Endodermal cell (in vitro differentiated cells): ENCODE results near the gene CXCR4. TPM values are rescaled to one million over a fixed set of nuclear protein-coding genes. Genes with fewer than 3 reads are reported as not detected.

Source experiments
- DNase-seq: peaks from one replicate; pipeline ENCODE4 v3.0.0-alpha.2; 2017
- H3K27ac ChIP-seq: 2 replicates; pipeline ENCODE4 v1.5.1; 2013; ENCODE audit warnings: mild to moderate bottlenecking, low read depth, low read length, moderate library complexity
- H3K27me3 ChIP-seq: 2 replicates; pipeline ENCODE4 v1.6.1; 2013; ENCODE audit warnings: mild to moderate bottlenecking, low read length, moderate library complexity; ENCODE audit not compliant: insufficient read depth, control insufficient read depth, poor library complexity, severe bottlenecking
- H3K36me3 ChIP-seq: 2 replicates; pipeline ENCODE4 v1.7.0; 2013; ENCODE audit warnings: mild to moderate bottlenecking, low read length, moderate library complexity; ENCODE audit not compliant: control insufficient read depth, insufficient read depth
- H3K4me1 ChIP-seq: one replicate; pipeline ENCODE4 v1.7.0; 2013; ENCODE audit warnings: low read length; ENCODE audit not compliant: control insufficient read depth, insufficient read depth
- H3K4me3 ChIP-seq: 2 replicates; pipeline ENCODE4 v1.5.1; 2013; ENCODE audit warnings: mild to moderate bottlenecking, low read length, moderate library complexity
- H3K9ac ChIP-seq: 2 replicates; pipeline ENCODE4 v1.6.1; 2013; ENCODE audit warnings: mild to moderate bottlenecking, low read length, moderate library complexity; ENCODE audit not compliant: poor library complexity, severe bottlenecking; ENCODE audit errors: extremely low read depth
- H3K9me3 ChIP-seq: 2 replicates; pipeline ENCODE4 v1.6.1; 2013; ENCODE audit warnings: mild to moderate bottlenecking, low read length, moderate library complexity; ENCODE audit not compliant: control insufficient read depth
- H3K27ac Mint-ChIP-seq: 2 replicates; pipeline ENCODE4 v1.8.0; 2020; ENCODE audit warnings: mixed read lengths
- H3K27me3 Mint-ChIP-seq: 2 replicates; pipeline ENCODE4 v1.8.0; 2021; ENCODE audit warnings: mild to moderate bottlenecking, mixed read lengths; ENCODE audit not compliant: insufficient read depth
- H3K36me3 Mint-ChIP-seq: 2 replicates; pipeline ENCODE4 v1.8.0; 2020; ENCODE audit warnings: low read depth, mixed read lengths
- H3K4me1 Mint-ChIP-seq: 2 replicates; pipeline ENCODE4 v1.8.0; 2020; ENCODE audit warnings: mixed read lengths
- H3K4me3 Mint-ChIP-seq: 2 replicates; pipeline ENCODE4 v1.8.0; 2020; ENCODE audit warnings: mild to moderate bottlenecking, moderate library complexity, mixed read lengths
- H3K9me3 Mint-ChIP-seq: 2 replicates; pipeline ENCODE4 v1.8.0; 2020; ENCODE audit warnings: mild to moderate bottlenecking, mixed read lengths
- WGBS, 2 experiments: methylation state at CpG; one replicate each; pipeline versions ENCODE4 v1.1.5 to v1.1.7; 2013; ENCODE audit warnings: missing lambda C conversion rate in 2 of 2, mixed read lengths in 1 of 2; ENCODE audit not compliant: insufficient coverage in 1 of 2, insufficient read length in 1 of 2; 5-methylcytosine and 5-hydroxymethylcytosine counted together
- total RNA-seq, 2 donors: library from RNA; stranded (reverse); fragmentation: NEBNext Ultra II Directional in 1 of 2; extraction: Animal tissue kit (Norgen Biotek cat#: 25700) in 1 of 2; gene quantifications; 2 replicates in 1 of 2; 3 replicates in 1 of 2; pipeline ENCODE4 v1.2.1, GENCODE V29; 2021
- TF ChIP-seq, protein P1 (sequence below): fragments of 200-600 bp; sonication (generic); conservative IDR thresholded peaks from 2 replicates; pipeline ENCODE4 v1.5.0; 2021; ENCODE audit warnings: antibody characterized with exemption, mild to moderate bottlenecking

CXCR4 gene
- total RNA-seq, 2 donors from 2014 or later, result 287 to 454 TPM

DNA sequence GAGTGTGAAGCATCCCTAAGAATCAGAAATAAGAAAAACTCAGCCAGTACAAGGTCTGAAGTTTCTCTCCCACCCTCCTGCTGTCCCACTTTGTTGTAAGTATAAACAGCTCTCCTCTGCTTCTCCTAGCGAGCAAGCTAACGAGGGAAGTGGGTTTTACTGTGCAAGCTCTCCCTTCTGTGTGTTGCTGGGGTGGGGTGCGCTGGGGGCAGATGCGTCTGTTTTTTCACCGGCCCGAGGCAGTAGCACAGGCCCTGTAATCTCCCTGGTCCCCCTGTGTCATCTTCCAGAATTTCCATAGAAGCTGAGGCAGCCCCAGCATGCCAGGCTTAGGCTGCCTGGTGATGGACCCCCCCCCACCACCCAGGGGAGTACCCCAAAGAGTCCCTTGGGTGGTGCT is 9.4 kb upstream of the CXCR4 start:
- Mint-ChIP-seq H3K9me3 (no peaks in the 10 kb centered on the region), H3K27ac (peak overlapping the region; percentile 61), H3K4me1 (peaks cover 87% of the 10 kb centered on the region), H3K27me3 (no peaks in the 10 kb centered on the region), H3K4me3 (no peak overlapping the region), H3K36me3 (no peaks in the 10 kb centered on the region)
- H3K36me3 ChIP-seq, result no peaks in the 10 kb centered on the region
- WGBS, 2 experiments, result 85 to 96% methylated on average over 4 to 6 of the region's 6 CpGs
- DNase-seq, result no peak
- peak overlapping the region; percentile 38 for H3K9ac ChIP-seq
- no peak overlapping the region for H3K27ac ChIP-seq
- peak overlapping the region; percentile 59 for H3K4me3 ChIP-seq
- no peaks in the 10 kb centered on the region for H3K9me3 ChIP-seq
- H3K4me1 ChIP-seq, result peaks cover 30% of the 10 kb centered on the region
- H3K27me3 ChIP-seq, result no peaks in the 10 kb centered on the region
- TF ChIP-seq, protein P1, sequence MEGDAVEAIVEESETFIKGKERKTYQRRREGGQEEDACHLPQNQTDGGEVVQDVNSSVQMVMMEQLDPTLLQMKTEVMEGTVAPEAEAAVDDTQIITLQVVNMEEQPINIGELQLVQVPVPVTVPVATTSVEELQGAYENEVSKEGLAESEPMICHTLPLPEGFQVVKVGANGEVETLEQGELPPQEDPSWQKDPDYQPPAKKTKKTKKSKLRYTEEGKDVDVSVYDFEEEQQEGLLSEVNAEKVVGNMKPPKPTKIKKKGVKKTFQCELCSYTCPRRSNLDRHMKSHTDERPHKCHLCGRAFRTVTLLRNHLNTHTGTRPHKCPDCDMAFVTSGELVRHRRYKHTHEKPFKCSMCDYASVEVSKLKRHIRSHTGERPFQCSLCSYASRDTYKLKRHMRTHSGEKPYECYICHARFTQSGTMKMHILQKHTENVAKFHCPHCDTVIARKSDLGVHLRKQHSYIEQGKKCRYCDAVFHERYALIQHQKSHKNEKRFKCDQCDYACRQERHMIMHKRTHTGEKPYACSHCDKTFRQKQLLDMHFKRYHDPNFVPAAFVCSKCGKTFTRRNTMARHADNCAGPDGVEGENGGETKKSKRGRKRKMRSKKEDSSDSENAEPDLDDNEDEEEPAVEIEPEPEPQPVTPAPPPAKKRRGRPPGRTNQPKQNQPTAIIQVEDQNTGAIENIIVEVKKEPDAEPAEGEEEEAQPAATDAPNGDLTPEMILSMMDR, result no peak

GRCh38 chr2:136126421-136126926 is 8.5 kb upstream of the CXCR4 start:
- DNase-seq, result no peak
- Mint-ChIP-seq H3K27me3 (no peaks in the 10 kb centered on the region), H3K4me3 (peak overlapping the region; percentile 31), H3K36me3 (no peaks in the 10 kb centered on the region), H3K27ac (peak overlapping the region; percentile 89), H3K9me3 (no peaks in the 10 kb centered on the region), H3K4me1 (peaks cover 87% of the 10 kb centered on the region)
- Histone ChIP-seq H3K4me1 (peaks cover 30% of the 10 kb centered on the region), H3K36me3 (no peaks in the 10 kb centered on the region), H3K9me3 (no peaks in the 10 kb centered on the region), H3K9ac (peak overlapping the region; percentile 74), H3K4me3 (peak overlapping the region; percentile 59), H3K27ac (no peak overlapping the region), H3K27me3 (no peaks in the 10 kb centered on the region)
- 70 to 83% methylated on average over 5 to 6 of the region's 6 CpGs for WGBS, 2 experiments
- TF ChIP-seq, protein P1, result no peak

- H3K9me3 Mint-ChIP-seq, result no peaks in the 10 kb centered on the region
- H3K27ac Mint-ChIP-seq, result peak overlapping the region; percentile 89
- H3K36me3 ChIP-seq, result no peaks in the 10 kb centered on the region
- peak overlapping the region; percentile 62 for H3K4me3 ChIP-seq
- H3K27me3 ChIP-seq, result no peaks in the 10 kb centered on the region
- peak overlapping the region; percentile 74 for H3K27ac ChIP-seq
- no peaks in the 10 kb centered on the region for H3K27me3 Mint-ChIP-seq
- peak overlapping the region; percentile 74 for H3K9ac ChIP-seq
- WGBS, 2 experiments, result 21 to 75% methylated on average over 7 to 12 of the region's 12 CpGs
- peaks cover 33% of the 10 kb centered on the region for H3K4me1 ChIP-seq
- peaks cover 91% of the 10 kb centered on the region for H3K4me1 Mint-ChIP-seq
- H3K4me3 Mint-ChIP-seq, result peak overlapping the region; percentile 31
- no peaks in the 10 kb centered on the region for H3K36me3 Mint-ChIP-seq
- H3K9me3 ChIP-seq, result no peaks in the 10 kb centered on the region
- TF ChIP-seq, protein P1, result no peak
- DNase-seq, result peak; percentile 79
These were observed 8.1 kb upstream of the CXCR4 start for GRCh38 chr2:136126021-136126420.
